ENCODE data around the gene BDH1.
A peak's percentile ranks its signal among the peaks of the same experiment; 100 is the strongest.

BDH1 gene

DNA sequence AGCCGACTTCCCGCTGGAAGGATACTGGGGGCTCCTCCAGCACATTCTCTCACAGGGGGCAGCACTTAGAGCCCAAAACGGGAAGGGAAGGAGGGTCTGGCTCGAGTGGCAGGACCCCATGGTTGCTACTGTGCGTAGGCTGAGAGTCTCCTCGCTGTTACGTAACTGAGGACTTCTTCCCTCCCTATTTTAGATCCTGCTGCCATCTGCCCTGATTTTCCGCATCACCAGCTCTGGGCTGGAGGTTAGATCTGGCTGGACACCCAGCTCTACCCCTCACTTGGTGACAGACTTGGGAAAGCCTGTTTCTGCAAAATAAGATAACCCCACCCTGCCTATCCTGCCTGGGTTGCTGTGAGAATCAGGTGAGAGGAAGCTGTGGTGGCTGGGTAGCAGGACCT lies 47.7 kb downstream of the BDH1 start:
- no peaks in the 10 kb centered on the region for H3K9me3 ChIP-seq (replicated peaks; ENCODE audit: low read length)

GRCh38 chr3:197507541-197507940 lies 48.2 kb downstream of the BDH1 start:
- H3K4me3 ChIP-seq (ENCODE audit: low read length), result no peak overlapping the region
- no peak overlapping the region for H3K4me2 ChIP-seq (ENCODE audit: low read length)
- H3K27me3 ChIP-seq (ENCODE audit: control insufficient read depth, insufficient read depth, low read length), result peaks cover 3% of the 10 kb centered on the region
- H3K4me1 ChIP-seq (ENCODE audit: control insufficient read depth, insufficient read depth, low read length), result peaks cover 26% of the 10 kb centered on the region
- H3K36me3 ChIP-seq (ENCODE audit: insufficient read depth, low read length), result no peaks in the 10 kb centered on the region
- H3K9ac ChIP-seq (ENCODE audit: low read depth, low read length), result no peak overlapping the region
- H3K9me3 ChIP-seq (replicated peaks; ENCODE audit: low read length), result no peaks in the 10 kb centered on the region

More for the DNA sequence above, 47.7 kb downstream of the BDH1 start:
- Histone ChIP-seq H3K4me2 (ENCODE audit: low read length) (no peak overlapping the region), H3K36me3 (ENCODE audit: insufficient read depth, low read length) (no peaks in the 10 kb centered on the region), H3K27me3 (ENCODE audit: control insufficient read depth, insufficient read depth, low read length) (peaks cover 3% of the 10 kb centered on the region), H3K4me3 (ENCODE audit: low read length) (no peak overlapping the region), H3K9ac (ENCODE audit: low read depth, low read length) (no peak overlapping the region), H3K4me1 (ENCODE audit: control insufficient read depth, insufficient read depth, low read length) (peaks cover 26% of the 10 kb centered on the region)

DNA sequence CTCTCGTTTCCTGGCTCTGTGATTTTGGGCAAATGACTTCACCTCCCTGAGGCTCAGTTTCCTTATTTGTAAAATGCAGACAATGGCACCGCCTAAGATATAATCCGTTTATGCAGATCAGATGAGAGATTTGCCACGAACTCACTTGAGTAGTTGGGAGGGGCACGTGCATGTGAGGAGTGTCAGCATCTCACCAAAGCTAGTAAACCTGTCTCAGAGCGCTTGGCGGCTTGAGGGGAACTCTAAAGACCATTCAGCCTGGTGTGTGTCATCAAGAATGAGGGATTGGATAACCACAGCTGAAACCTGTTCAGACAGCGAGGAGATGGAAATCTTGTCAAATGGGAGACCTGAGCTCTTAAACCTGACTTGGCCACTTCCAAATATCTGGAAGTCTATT lies 48.7 kb downstream of the BDH1 start:
- H3K4me3 ChIP-seq (ENCODE audit: low read length), result no peak overlapping the region
- H3K4me1 ChIP-seq (ENCODE audit: control insufficient read depth, insufficient read depth, low read length), result peaks cover 25% of the 10 kb centered on the region
- no peak overlapping the region for H3K9ac ChIP-seq (ENCODE audit: low read depth, low read length)
- no peaks in the 10 kb centered on the region for H3K36me3 ChIP-seq (ENCODE audit: insufficient read depth, low read length)
- H3K9me3 ChIP-seq (replicated peaks; ENCODE audit: low read length), result no peaks in the 10 kb centered on the region
- H3K4me2 ChIP-seq (ENCODE audit: low read length), result no peak overlapping the region
- H3K27me3 ChIP-seq (ENCODE audit: control insufficient read depth, insufficient read depth, low read length), result peaks cover 3% of the 10 kb centered on the region

DNA sequence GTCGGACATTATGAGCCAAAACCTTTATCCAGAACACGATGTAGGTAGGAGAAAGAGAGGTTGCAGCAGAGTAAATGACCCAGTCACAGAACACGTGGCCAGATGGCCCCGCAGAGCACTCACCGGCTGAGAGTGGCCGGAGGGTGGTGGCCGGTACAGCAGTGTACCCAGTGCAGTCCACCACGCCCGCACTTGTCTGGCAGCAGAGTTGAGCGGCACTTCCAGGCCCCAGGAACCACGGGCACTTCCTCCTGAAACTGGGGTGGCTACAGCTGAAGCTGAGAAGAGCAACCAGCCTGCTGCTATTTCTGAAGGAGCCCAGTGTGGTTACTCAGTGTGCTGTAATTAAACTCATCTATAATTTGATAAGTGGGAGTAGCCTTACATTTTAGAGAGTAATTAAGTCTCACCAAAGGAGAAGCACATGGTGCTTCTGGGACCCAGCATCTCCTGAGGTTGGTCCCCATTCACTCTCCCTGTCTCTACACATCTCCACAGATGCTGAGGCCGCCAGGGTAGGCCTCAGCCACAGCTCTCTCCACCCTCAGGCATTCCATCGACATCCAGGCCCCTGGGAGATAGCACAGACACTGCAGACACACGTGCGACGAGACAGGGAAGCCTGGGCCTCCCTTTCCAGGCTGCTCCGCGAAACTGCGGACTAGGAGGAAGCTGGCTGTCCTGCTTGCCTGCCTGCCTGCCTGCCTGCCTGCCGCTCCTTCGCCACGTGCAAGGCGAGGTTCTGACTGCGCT lies 49.8 kb downstream of the BDH1 start:
- Histone ChIP-seq H3K4me2 (ENCODE audit: low read length) (no peak overlapping the region), H3K36me3 (ENCODE audit: insufficient read depth, low read length) (no peaks in the 10 kb centered on the region), H3K27me3 (ENCODE audit: control insufficient read depth, insufficient read depth, low read length) (peaks cover 3% of the 10 kb centered on the region), H3K9ac (ENCODE audit: low read depth, low read length) (no peak overlapping the region), H3K4me1 (ENCODE audit: control insufficient read depth, insufficient read depth, low read length) (peaks cover 20% of the 10 kb centered on the region), H3K9me3 (replicated peaks; ENCODE audit: low read length) (no peaks in the 10 kb centered on the region), H3K4me3 (ENCODE audit: low read length) (no peak overlapping the region)

- no peak overlapping the region for H3K4me2 ChIP-seq (ENCODE audit: low read length)
- H3K36me3 ChIP-seq (ENCODE audit: insufficient read depth, low read length), result no peaks in the 10 kb centered on the region
- no peaks in the 10 kb centered on the region for H3K9me3 ChIP-seq (replicated peaks; ENCODE audit: low read length)
- H3K9ac ChIP-seq (ENCODE audit: low read depth, low read length), result no peak overlapping the region
- H3K27me3 ChIP-seq (ENCODE audit: control insufficient read depth, insufficient read depth, low read length), result peaks cover 3% of the 10 kb centered on the region
- H3K4me3 ChIP-seq (ENCODE audit: low read length), result no peak overlapping the region
- peaks cover 12% of the 10 kb centered on the region for H3K4me1 ChIP-seq (ENCODE audit: control insufficient read depth, insufficient read depth, low read length)
These were observed 51.1 kb downstream of the BDH1 start for GRCh38 chr3:197504641-197505121.

- no peaks in the 10 kb centered on the region for H3K36me3 ChIP-seq (ENCODE audit: insufficient read depth, low read length)
- peaks cover 3% of the 10 kb centered on the region for H3K27me3 ChIP-seq (ENCODE audit: control insufficient read depth, insufficient read depth, low read length)
- no peak overlapping the region for H3K9ac ChIP-seq (ENCODE audit: low read depth, low read length)
- no peak overlapping the region for H3K4me3 ChIP-seq (ENCODE audit: low read length)
- peaks cover 14% of the 10 kb centered on the region for H3K4me1 ChIP-seq (ENCODE audit: control insufficient read depth, insufficient read depth, low read length)
- no peaks in the 10 kb centered on the region for H3K9me3 ChIP-seq (replicated peaks; ENCODE audit: low read length)
- H3K4me2 ChIP-seq (ENCODE audit: low read length), result no peak overlapping the region
These were observed 51.5 kb downstream of the BDH1 start for GRCh38 chr3:197504229-197504628.

GRCh38 chr3:197503652-197504051 lies 52.1 kb downstream of the BDH1 start:
- Histone ChIP-seq H3K4me3 (ENCODE audit: low read length) (no peak overlapping the region), H3K9ac (ENCODE audit: low read depth, low read length) (no peak overlapping the region), H3K36me3 (ENCODE audit: insufficient read depth, low read length) (no peaks in the 10 kb centered on the region), H3K4me2 (ENCODE audit: low read length) (no peak overlapping the region), H3K4me1 (ENCODE audit: control insufficient read depth, insufficient read depth, low read length) (peaks cover 17% of the 10 kb centered on the region), H3K27me3 (ENCODE audit: control insufficient read depth, insufficient read depth, low read length) (peaks cover 3% of the 10 kb centered on the region), H3K9me3 (replicated peaks; ENCODE audit: low read length) (no peaks in the 10 kb centered on the region)

GRCh38 chr3:197501879-197502620 lies 53.7 kb downstream of the BDH1 start:
- Histone ChIP-seq H3K4me2 (ENCODE audit: low read length) (no peak overlapping the region), H3K4me3 (ENCODE audit: low read length) (no peak overlapping the region), H3K4me1 (ENCODE audit: control insufficient read depth, insufficient read depth, low read length) (peaks cover 17% of the 10 kb centered on the region), H3K27me3 (ENCODE audit: control insufficient read depth, insufficient read depth, low read length) (no peaks in the 10 kb centered on the region), H3K9ac (ENCODE audit: low read depth, low read length) (no peak overlapping the region), H3K9me3 (replicated peaks; ENCODE audit: low read length) (no peaks in the 10 kb centered on the region), H3K36me3 (ENCODE audit: insufficient read depth, low read length) (no peaks in the 10 kb centered on the region)

DNA sequence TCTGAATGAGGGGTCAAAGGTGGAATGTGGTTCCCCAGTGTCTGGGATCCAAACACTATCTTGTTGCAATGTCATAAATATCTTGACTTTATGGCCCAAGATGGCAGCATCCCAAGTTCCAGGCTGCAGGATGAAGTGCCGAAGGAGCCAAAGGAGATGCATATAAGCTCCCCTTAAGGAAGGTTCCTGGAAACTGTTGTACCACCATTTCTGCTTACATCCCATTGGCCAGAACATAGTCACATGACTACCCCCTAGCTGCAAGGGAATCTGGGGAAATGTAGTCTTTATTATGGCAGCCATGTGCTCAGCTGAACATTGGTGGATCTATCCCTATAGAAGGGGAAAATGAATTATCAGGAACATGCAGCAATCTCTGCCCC lies 54.3 kb downstream of the BDH1 start:
- Histone ChIP-seq H3K9ac (ENCODE audit: low read depth, low read length) (no peak overlapping the region), H3K27me3 (ENCODE audit: control insufficient read depth, insufficient read depth, low read length) (no peaks in the 10 kb centered on the region), H3K36me3 (ENCODE audit: insufficient read depth, low read length) (no peaks in the 10 kb centered on the region), H3K4me2 (ENCODE audit: low read length) (no peak overlapping the region), H3K4me3 (ENCODE audit: low read length) (no peak overlapping the region), H3K9me3 (replicated peaks; ENCODE audit: low read length) (no peaks in the 10 kb centered on the region), H3K4me1 (ENCODE audit: control insufficient read depth, insufficient read depth, low read length) (peaks cover 22% of the 10 kb centered on the region)

DNA sequence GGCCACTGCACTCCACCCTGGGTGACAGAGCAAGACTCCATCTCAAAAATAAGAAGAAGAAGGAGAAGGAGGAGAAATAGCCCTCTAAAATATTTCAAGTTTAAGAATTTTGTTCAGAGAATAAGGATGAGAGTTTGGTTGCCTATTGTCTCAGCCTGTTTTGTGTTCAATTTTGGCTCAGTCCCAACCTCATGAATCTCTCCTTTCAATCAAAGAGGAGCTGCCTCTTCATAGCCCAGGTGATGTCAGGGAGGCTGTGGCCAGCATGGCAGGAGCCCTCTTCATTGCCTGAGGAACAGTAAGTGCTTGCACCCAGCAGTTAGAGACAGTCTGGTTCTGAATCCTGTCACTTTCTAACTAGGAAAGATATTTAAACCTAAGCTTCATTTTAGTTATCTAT lies 55.0 kb downstream of the BDH1 start:
- Histone ChIP-seq H3K4me3 (ENCODE audit: low read length) (no peak overlapping the region), H3K27me3 (ENCODE audit: control insufficient read depth, insufficient read depth, low read length) (no peaks in the 10 kb centered on the region), H3K36me3 (ENCODE audit: insufficient read depth, low read length) (no peaks in the 10 kb centered on the region), H3K9me3 (replicated peaks; ENCODE audit: low read length) (no peaks in the 10 kb centered on the region), H3K4me2 (ENCODE audit: low read length) (no peak overlapping the region), H3K9ac (ENCODE audit: low read depth, low read length) (no peak overlapping the region), H3K4me1 (ENCODE audit: control insufficient read depth, insufficient read depth, low read length) (peaks cover 28% of the 10 kb centered on the region)

DNA sequence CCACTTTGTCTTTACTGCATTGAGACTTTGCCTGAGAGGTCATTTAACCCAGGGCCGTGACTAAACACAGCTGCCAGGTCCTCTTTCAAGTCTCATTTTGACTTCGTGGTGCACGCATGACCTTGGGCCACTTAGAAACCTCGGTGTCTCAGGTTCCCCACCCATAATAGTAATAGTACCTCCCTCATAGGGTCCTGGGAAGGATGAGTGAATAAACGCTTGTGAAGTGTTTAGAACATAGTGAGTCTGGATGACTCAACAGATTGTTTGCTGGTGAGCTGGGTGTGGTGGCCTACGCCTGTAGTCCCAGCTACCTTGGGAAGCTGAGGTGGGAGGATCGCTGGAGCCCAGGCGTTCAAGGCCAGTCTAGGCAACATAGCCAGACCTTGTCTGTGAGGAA lies 56.3 kb downstream of the BDH1 start:
- Histone ChIP-seq H3K27me3 (ENCODE audit: control insufficient read depth, insufficient read depth, low read length) (no peaks in the 10 kb centered on the region), H3K4me1 (ENCODE audit: control insufficient read depth, insufficient read depth, low read length) (peaks cover 40% of the 10 kb centered on the region), H3K4me3 (ENCODE audit: low read length) (no peak overlapping the region), H3K4me2 (ENCODE audit: low read length) (no peak overlapping the region), H3K9ac (ENCODE audit: low read depth, low read length) (peak overlapping the region; percentile 31), H3K9me3 (replicated peaks; ENCODE audit: low read length) (no peaks in the 10 kb centered on the region), H3K36me3 (ENCODE audit: insufficient read depth, low read length) (no peaks in the 10 kb centered on the region)
